NT2/D1 (cell line): ENCODE measurements around the gene ARHGEF16.

Source experiments
- SUZ12 ChIP-seq: IDR thresholded peaks from 2 replicates; pipeline ENCODE4 v1.6.1; 2011; ENCODE audit not compliant: insufficient read length, insufficient read depth; ENCODE audit errors: extremely low read depth
- ZNF274 ChIP-seq: IDR thresholded peaks from 2 replicates; pipeline ENCODE4 v1.6.1; 2011; ENCODE audit warnings: mild to moderate bottlenecking, low read depth, low read length

DNA sequence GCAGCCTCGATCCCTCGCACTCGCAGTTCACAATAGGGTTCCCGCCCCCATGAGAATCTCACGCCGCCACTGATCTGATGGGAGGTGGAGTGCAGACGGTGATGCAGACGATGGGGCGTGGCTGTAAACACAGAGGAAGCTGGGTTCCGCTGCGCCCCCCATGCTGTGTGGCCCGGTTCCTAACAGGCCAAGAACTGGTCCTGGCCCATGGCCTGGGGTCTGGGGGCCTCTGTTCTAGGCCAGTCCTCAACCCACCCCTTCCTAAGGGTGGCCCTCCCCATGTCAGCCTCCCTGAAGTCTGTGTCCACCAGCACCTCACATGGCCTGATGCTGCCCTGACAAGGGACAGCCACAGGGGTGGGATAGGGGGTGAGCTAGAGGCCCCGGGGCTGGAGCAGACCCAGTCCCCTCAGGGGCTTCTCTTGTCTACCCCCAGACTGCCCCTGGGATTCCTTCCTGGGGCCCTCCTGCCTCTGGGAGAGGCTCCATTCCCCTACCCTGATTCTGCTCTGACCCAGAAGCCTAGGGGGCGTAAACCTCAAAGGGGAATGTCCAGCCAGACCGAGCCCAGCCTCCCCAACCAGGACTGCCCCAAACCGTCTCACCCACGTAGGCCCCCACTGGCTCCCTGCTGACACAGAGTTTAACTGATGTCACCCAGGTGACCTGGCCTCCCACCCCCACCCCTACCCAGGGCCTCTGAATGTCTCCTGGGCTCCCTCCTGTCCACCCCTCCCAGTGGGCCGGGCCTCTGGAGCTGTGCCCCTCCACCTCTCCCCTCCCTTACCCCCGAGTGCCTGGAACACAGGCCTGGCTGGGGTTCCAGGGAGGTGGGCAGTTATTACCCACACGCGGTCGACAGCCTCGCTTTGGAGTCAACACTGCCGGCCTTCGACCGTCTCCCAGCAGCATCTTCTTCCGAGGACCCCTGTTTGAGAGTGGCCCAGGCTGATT lies 14.8 kb upstream of the ARHGEF16 start:
- TF ChIP-seq SUZ12 (no peak), ZNF274 (no peak)
